Kidney glomerular epithelial cell (primary cell): Measurements from ENCODE around the gene IPO5.

Source experiments
- DNase-seq: peaks from one replicate; lab custom pipeline; 2025; lab: John Stamatoyannopoulos, UW

Gene IPO5

DNA sequence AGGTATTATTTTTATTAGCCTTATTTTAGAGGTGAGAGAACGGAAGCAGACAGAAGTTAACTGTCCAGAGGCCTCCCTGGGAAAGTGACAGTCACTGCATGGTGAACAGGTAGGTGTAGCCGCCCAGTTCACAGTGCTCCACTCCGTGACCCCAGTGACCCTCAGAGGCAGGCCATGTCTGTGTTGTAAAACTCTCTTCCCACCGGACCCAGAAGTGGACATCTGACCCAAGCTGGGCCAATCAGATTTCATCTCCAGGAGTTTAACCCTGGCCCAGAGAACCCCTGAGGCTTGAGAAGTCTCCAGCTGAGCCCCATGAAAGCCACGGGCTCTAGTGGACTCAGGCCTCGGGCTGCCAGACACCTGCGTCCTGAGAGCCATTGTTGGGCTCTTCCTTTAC lies 105.8 kb downstream of the IPO5 start:
- no peak for DNase-seq

DNA sequence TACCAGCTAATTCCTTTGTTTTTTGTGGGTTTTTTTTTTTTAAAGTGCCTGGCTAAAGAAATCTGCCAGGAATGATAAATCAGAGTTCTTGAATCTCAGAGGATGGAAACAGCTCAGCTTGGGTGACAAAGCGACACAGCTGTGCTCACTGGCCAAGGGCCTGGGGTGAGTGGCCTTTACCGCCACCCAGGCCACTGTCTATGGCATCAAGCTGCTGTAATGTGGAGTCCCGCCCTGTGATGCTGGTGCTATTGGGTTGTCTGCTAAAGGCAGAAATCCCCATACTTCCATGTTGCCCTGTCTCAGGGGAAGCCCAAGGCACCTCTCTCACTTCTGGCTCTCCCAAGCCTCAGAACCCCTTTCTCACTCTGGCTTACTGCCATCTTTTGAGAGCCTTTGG lies 106.8 kb downstream of the IPO5 start:
- no peak for DNase-seq

DNA sequence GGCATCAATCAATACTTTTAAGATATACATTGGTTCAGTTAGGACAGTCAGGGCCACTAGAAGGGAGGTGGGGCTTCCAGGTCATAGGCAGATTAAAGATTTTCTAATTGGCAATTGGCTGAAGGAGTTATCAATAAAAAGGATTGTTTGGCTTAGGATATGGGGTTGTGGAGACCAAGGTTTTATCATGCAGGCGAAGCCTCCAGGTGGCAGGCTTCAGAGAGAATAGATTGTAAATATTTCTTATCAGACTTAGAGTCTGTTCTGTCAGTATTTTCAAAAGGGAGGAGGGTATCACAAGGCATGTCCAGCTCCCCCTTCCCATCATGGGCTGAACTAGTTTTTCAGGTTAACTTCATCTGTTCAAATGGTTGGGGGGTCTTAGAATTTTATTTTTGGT lies 112.0 kb downstream of the IPO5 start:
- DNase-seq = no peak

DNA sequence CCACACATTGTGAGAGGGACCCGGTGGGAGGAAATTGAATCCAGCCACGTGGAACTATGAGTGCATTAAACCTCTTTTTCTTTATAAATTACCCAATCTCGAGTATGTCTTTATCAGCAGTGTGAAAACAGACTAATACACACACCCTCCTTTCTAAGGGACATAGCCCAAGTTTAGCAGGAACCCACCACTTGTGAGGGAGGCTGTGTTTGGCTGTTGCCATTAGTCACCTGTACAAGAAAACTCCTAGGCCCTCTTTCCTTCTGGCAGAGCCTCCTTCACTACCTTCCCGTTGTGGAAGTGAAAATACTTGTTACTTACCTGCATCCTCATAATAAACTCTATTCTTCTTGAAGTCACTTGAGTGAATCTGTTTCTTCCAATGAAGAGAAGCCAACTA lies 113.2 kb downstream of the IPO5 start:
- DNase-seq = no peak

DNA sequence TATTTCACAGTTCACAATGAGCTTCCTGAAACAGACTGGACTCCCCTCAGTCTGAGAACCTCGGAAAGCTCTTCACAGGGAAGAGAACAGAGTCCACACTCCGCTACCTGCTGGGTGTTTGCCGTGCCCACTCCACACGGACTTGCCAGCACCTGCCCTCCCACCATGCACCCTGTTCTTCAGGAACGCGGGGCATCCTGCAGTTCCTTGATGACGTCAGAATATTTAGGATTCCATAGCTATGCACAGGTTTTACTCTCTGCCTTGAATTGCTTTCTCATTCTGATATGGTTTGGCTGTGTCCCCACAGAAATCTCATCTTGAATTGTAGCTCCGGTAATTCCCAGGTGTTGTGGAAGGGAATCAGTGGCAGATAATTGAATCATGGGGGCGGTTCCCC lies 115.0 kb downstream of the IPO5 start:
- peak; percentile 6 for DNase-seq

DNA sequence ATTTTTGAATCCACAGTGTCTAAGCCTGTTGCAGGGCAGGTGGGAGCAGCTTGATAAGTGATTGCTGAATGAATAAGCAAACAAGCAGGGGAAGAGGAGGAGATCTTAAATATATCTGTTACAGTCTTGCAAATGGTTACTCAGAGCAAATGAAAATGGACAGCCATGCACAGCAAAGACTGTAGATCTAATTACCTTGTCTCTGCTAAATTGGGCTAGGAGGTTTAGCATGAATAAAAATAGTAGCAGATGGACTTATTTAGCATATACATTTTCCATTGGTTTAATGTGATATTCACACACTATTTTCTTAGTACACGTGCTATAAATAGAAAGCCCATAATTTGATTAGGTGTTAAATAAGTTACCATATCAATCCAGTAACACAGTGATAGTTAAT lies 116.5 kb downstream of the IPO5 start:
- DNase-seq = no peak

DNA sequence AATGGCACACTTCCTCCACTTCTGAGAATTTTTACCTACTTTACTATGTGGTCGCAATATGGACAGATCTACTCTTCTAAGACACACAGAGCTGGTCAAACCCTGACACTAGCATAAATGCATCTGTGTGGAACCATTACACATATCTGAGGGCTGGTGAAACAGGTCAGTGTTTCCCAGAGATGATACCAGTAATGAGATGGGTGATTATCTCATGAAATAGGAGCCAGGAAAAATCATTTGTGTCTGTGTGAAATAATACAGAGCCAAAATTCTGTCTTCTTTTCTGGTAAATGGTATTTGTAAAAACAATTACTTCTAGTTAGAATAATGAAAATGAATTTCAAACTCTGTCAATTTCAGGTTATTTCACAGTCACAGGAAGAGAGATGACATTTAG lies 117.8 kb downstream of the IPO5 start:
- DNase-seq = no peak

DNA sequence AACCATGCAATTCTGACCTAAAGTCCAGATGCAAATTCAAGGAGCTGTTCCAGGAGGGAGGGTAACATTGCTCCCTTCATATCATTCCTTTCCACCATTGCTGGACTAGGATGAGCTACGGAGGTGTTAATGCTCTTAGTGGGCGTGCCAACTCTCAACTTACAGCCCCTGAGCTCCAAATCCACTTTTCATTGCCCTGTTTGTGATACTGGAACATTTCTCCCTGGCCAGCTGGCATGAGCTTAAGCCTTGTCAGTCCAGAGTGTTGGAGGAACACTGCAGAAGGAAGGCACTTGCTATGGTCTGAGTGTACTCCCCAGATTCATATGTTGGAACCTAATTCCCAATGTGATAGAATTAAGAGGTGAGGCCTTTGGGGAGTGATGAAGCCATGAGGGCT lies 119.0 kb downstream of the IPO5 start:
- DNase-seq = no peak
